H1 (cell line): ENCODE measurements around the gene SUMF2. TPM values are rescaled to one million over a fixed set of nuclear protein-coding genes. Genes with fewer than 3 reads are reported as not detected.

Source experiments
- CTCF ChIA-PET: fragments of 300-600 bp; sonication (Branson Sonifier 250); formaldehyde crosslinking; loops from one replicate; lab custom pipeline; 2021; ENCODE audit not compliant: partially characterized antibody; lab: Charles Lee
- POLR2A ChIA-PET: fragments of 300-600 bp; sonication (Branson Sonifier 250); formaldehyde crosslinking; loops from one replicate; lab custom pipeline; 2021; ENCODE audit warnings: inconsistent platforms; ENCODE audit not compliant: partially characterized antibody; lab: Charles Lee
- DNase-seq, 2 experiments: peaks; one replicate each; pipeline versions ENCODE4 v3.0.0 to v3.0.0-alpha.2; 2010 to 2022; ENCODE audit warnings: low spot score in 2 of 2, low read depth in 1 of 2, mixed read lengths in 1 of 2
- FAIRE-seq: peaks from 2 replicates; lab custom pipeline; 2011; peaks lifted over from hg19 to GRCh38; lab: Jason Lieb, UNC
- H2AFZ ChIP-seq: 2 replicates; pipeline ENCODE4 v1.8.1; 2012; ENCODE audit warnings: low read length, inconsistent platforms
- H2AK5ac ChIP-seq: 2 replicates; pipeline ENCODE4 v1.6.1; 2013; ENCODE audit warnings: low read depth, low read length
- H2BK120ac ChIP-seq: replicated peaks from 2 replicates; pipeline ENCODE3; 2013; ENCODE audit warnings: low read depth, low read length, inconsistent platforms
- H2BK12ac ChIP-seq: 2 replicates; pipeline ENCODE4 v1.6.1; 2013; ENCODE audit warnings: low read depth, low read length
- H2BK15ac ChIP-seq: 2 replicates; pipeline ENCODE4 v1.6.1; 2013; ENCODE audit warnings: low read length
- H2BK20ac ChIP-seq: 2 replicates; pipeline ENCODE4 v1.6.1; 2013; ENCODE audit warnings: low read length
- H2BK5ac ChIP-seq: 2 replicates; pipeline ENCODE4 v1.6.1; 2013; ENCODE audit warnings: low read depth, low read length
- H3K14ac ChIP-seq: 2 replicates; pipeline ENCODE4 v1.6.1; 2013; ENCODE audit warnings: inconsistent platforms; ENCODE audit not compliant: insufficient read length
- H3K18ac ChIP-seq: 2 replicates; pipeline ENCODE4 v1.6.1; 2013; ENCODE audit warnings: low read length; ENCODE audit errors: extremely low read depth
- H3K23ac ChIP-seq: 2 replicates; pipeline ENCODE4 v1.6.1; 2013; ENCODE audit warnings: inconsistent platforms; ENCODE audit not compliant: insufficient read length
- H3K23me2 ChIP-seq: 2 replicates; pipeline ENCODE4 v1.6.1; 2013; ENCODE audit warnings: low read depth, low read length
- H3K27ac ChIP-seq: 2 replicates; pipeline ENCODE4 v1.6.1; 2011; ENCODE audit warnings: low read depth, low read length, inconsistent platforms
- H3K27me3 ChIP-seq, 4 experiments: replicated peaks in 1 of 4; 1 replicate in 1 of 4; 2 replicates in 3 of 4; pipeline versions ENCODE4 v1.6.1 to v1.8.1; 2011 to 2013; ENCODE audit warnings: low read length in 3 of 4, mild to moderate bottlenecking in 3 of 4, inconsistent platforms in 2 of 4, mixed read lengths in 2 of 4, moderate library complexity in 1 of 4; ENCODE audit not compliant: control insufficient read depth in 3 of 4, insufficient read depth in 3 of 4; ENCODE audit errors: extremely low read depth in 1 of 4
- H3K36me3 ChIP-seq, 4 experiments: 2 replicates each; pipeline versions ENCODE4 v1.6.1 to v1.8.1; 2011 to 2013; ENCODE audit warnings: mild to moderate bottlenecking in 4 of 4, low read length in 3 of 4, moderate library complexity in 2 of 4, control low read depth in 1 of 4, inconsistent platforms in 1 of 4; ENCODE audit not compliant: insufficient read depth in 4 of 4, control insufficient read depth in 2 of 4
- H3K4ac ChIP-seq: replicated peaks from 2 replicates; pipeline ENCODE3; 2013; ENCODE audit warnings: low read length, low read depth, mixed read lengths, inconsistent platforms; ENCODE audit not compliant: insufficient read length
- H3K4me1 ChIP-seq, 4 experiments: replicated peaks in 1 of 4; 1 replicate in 1 of 4; 2 replicates in 3 of 4; pipeline versions ENCODE4 v1.6.1 to v1.8.1; 2011 to 2013; ENCODE audit warnings: low read length in 3 of 4, inconsistent platforms in 2 of 4, mixed read lengths in 1 of 4; ENCODE audit not compliant: insufficient read depth in 4 of 4, control insufficient read depth in 3 of 4
- H3K4me2 ChIP-seq, 2 experiments: 2 replicates each; pipeline versions ENCODE4 v1.6.1 to v1.8.1; 2011 to 2013; ENCODE audit warnings: low read depth in 2 of 2, low read length in 2 of 2, control low read depth in 1 of 2, inconsistent platforms in 1 of 2, mild to moderate bottlenecking in 1 of 2; ENCODE audit not compliant: insufficient read depth in 1 of 2
- H3K4me3 ChIP-seq, 4 experiments: fragments of 200-600, 300-600 bp in 1 of 4; sonication (generic), shearing (Covaris generic), sonication (Bioruptor Twin) in 1 of 4; 2 replicates each; pipeline versions ENCODE4 v1.5.1 to v1.8.1; 2011 to 2016; ENCODE audit warnings: low read length in 4 of 4, low read depth in 3 of 4, control low read depth in 2 of 4, inconsistent platforms in 2 of 4, mild to moderate bottlenecking in 2 of 4, mixed read lengths in 1 of 4, moderate library complexity in 1 of 4; ENCODE audit not compliant: insufficient read depth in 2 of 4; ENCODE audit errors: extremely low read depth in 1 of 4
- H3K56ac ChIP-seq: replicated peaks from 2 replicates; pipeline ENCODE3; 2013; ENCODE audit warnings: low read depth, mild to moderate bottlenecking, mixed read lengths, low read length, inconsistent platforms; ENCODE audit not compliant: insufficient read length
- H3K79me1 ChIP-seq: 2 replicates; pipeline ENCODE4 v1.6.1; 2013; ENCODE audit warnings: low read depth, low read length, control low read depth
- H3K79me2 ChIP-seq, 2 experiments: 2 replicates each; pipeline versions ENCODE4 v1.6.1 to v1.8.1; 2012 to 2013; ENCODE audit warnings: low read length in 2 of 2, mild to moderate bottlenecking in 2 of 2, inconsistent platforms in 1 of 2; ENCODE audit not compliant: insufficient read depth in 2 of 2, control insufficient read depth in 1 of 2
- H3K9ac ChIP-seq, 4 experiments: replicated peaks in 1 of 4; 1 replicate in 1 of 4; 2 replicates in 3 of 4; pipeline versions ENCODE4 v1.6.1 to v1.8.1; 2011 to 2013; ENCODE audit warnings: low read depth in 3 of 4, low read length in 3 of 4, control low read depth in 2 of 4, mild to moderate bottlenecking in 2 of 4, moderate library complexity in 2 of 4, inconsistent platforms in 1 of 4; ENCODE audit errors: extremely low read depth in 1 of 4
- H3K9me3 ChIP-seq, 2 experiments: 2 replicates each; pipeline versions ENCODE4 v1.6.1 to v1.8.1; 2012 to 2013; ENCODE audit warnings: mild to moderate bottlenecking in 2 of 2, moderate library complexity in 2 of 2, control low read depth in 1 of 2, inconsistent platforms in 1 of 2, low read depth in 1 of 2, low read length in 1 of 2, mixed read lengths in 1 of 2; ENCODE audit not compliant: insufficient read depth in 2 of 2
- H4K20me1 ChIP-seq, 2 experiments: replicated peaks in 1 of 2; 2 replicates each; pipeline versions ENCODE3 to v1.8.1; 2011 to 2013; ENCODE audit warnings: inconsistent platforms in 2 of 2, low read length in 2 of 2, mild to moderate bottlenecking in 1 of 2; ENCODE audit not compliant: insufficient read depth in 2 of 2, control insufficient read depth in 1 of 2
- H4K5ac ChIP-seq: 2 replicates; pipeline ENCODE4 v1.6.1; 2013; ENCODE audit warnings: low read length, low read depth, mixed read lengths, inconsistent platforms; ENCODE audit not compliant: insufficient read length
- H4K8ac ChIP-seq: 2 replicates; pipeline ENCODE4 v1.8.0; 2013; ENCODE audit warnings: mild to moderate bottlenecking, moderate library complexity, low read length, inconsistent platforms; ENCODE audit not compliant: insufficient read depth; ENCODE audit errors: extremely low read depth
- H4K91ac ChIP-seq: replicated peaks from 2 replicates; pipeline ENCODE3; 2013; ENCODE audit warnings: low read length, mixed read lengths, inconsistent platforms; ENCODE audit not compliant: insufficient read length
- BRCA1 ChIP-seq: IDR thresholded peaks from 2 replicates; pipeline ENCODE4 v1.6.1; 2012; ENCODE audit warnings: low read depth, low read length, improper control_type of control experiment
- CBX8 ChIP-seq: fragments of 300-800, 300-1000 bp; sonication (generic); IDR thresholded peaks from 2 replicates; pipeline ENCODE4 v1.7.1; 2016; ENCODE audit warnings: low read depth, low read length, borderline replicate concordance
- GABPA ChIP-seq: IDR thresholded peaks from 2 replicates; pipeline ENCODE4 v1.6.1; 2011; ENCODE audit warnings: mild to moderate bottlenecking, low read length, moderate library complexity, borderline replicate concordance; ENCODE audit not compliant: insufficient read depth
- JUND ChIP-seq: IDR thresholded peaks from 2 replicates; pipeline ENCODE4 v1.6.1; 2011; ENCODE audit warnings: mild to moderate bottlenecking, improper control_type of control experiment, low read length
- POLR2AphosphoS5 ChIP-seq: IDR thresholded peaks from 2 replicates; pipeline ENCODE4 v1.6.1; 2011; ENCODE audit warnings: low read depth, low read length
- RXRA ChIP-seq: IDR thresholded peaks from 2 replicates; pipeline ENCODE4 v1.6.1; 2011; ENCODE audit warnings: low read depth, mild to moderate bottlenecking, low read length, moderate library complexity; ENCODE audit not compliant: insufficient read depth
- SIRT6 ChIP-seq: IDR thresholded peaks from one replicate; pipeline ENCODE4 v1.7.1; 2012; ENCODE audit warnings: low read length, inconsistent platforms
- SIX5 ChIP-seq: IDR thresholded peaks from 2 replicates; pipeline ENCODE4 v1.6.1; 2011; ENCODE audit warnings: mild to moderate bottlenecking, low read depth, low read length
- SP2 ChIP-seq: IDR thresholded peaks from 2 replicates; pipeline ENCODE4 v1.6.1; 2012; ENCODE audit warnings: mild to moderate bottlenecking, low read length, inconsistent platforms
- SRF ChIP-seq: IDR thresholded peaks from 2 replicates; pipeline ENCODE4 v1.6.1; 2011; ENCODE audit warnings: mild to moderate bottlenecking, low read depth, low read length, moderate library complexity
- SUZ12 ChIP-seq: fragments of 200-600 bp; sonication (generic); IDR thresholded peaks from 2 replicates; pipeline ENCODE4 v1.6.1; 2012; ENCODE audit warnings: mild to moderate bottlenecking, inconsistent platforms, low read length, moderate library complexity, mixed read lengths
- TEAD4 ChIP-seq: IDR thresholded peaks from 2 replicates; pipeline ENCODE4 v1.6.1; 2012; ENCODE audit warnings: low read depth, low read length, inconsistent platforms, mixed read lengths
- YY1 ChIP-seq: IDR thresholded peaks from 2 replicates; pipeline ENCODE4 v1.6.1; 2011; ENCODE audit warnings: low read depth, mild to moderate bottlenecking, low read length
- WGBS, 2 experiments: shearing (Covaris generic) in 1 of 2; methylation state at CpG; one replicate each; pipeline versions ENCODE4 v1.1.6 to v1.1.7; 2013 to 2015; ENCODE audit warnings: low lambda C conversion rate in 2 of 2, mixed read lengths in 2 of 2, inconsistent platforms in 1 of 2, low coverage in 1 of 2, missing lambda C conversion rate in 1 of 2; ENCODE audit not compliant: insufficient replicate concordance in 2 of 2, insufficient coverage in 1 of 2, insufficient read length in 1 of 2; ENCODE audit errors: extremely low coverage in 1 of 2, missing lambda C conversion rate in 1 of 2; 5-methylcytosine and 5-hydroxymethylcytosine counted together
- polyA plus RNA-seq, 7 experiments: library from polyadenylated mRNA; depleted of rRNA in 3 of 7; stranded (reverse) in 5 of 7; unstranded in 2 of 7; fragments of >200 nt in 5 of 7; fragments of 200-250 nt in 2 of 7; gene quantifications; 1 replicate in 5 of 7; 2 replicates in 1 of 7; 4 replicates in 1 of 7; pipeline versions ENCODE4 v1.2.1 to v1.2.3, GENCODE V29; 2011 to 2013; ENCODE audit warnings: missing spikeins in 2 of 7, mixed read lengths in 2 of 7
- total RNA-seq: library from RNA; stranded (reverse); fragmentation: NEBNext Ultra II Directional; extraction: Animal tissue kit (Norgen Biotek cat#: 25700); gene quantifications from 2 replicates; pipeline ENCODE4 v1.2.1, GENCODE V29; 2021
- TF ChIP-seq, protein P1 (sequence below): IDR thresholded peaks from 2 replicates; pipeline ENCODE4 v1.6.1; 2012; ENCODE audit warnings: inconsistent platforms

SUMF2 gene
- total and polyA plus RNA-seq, 2 of the 8 experiments (the other 6 are each of a cell fraction or from before 2014, with no cell fraction given), result 39.8 to 59.2 TPM

- Histone ChIP-seq H3K4me2 (no peak overlapping the region), H3K27ac (no peak overlapping the region)
- CTCF ChIA-PET, result interaction anchor here (0.7 to 1.2 kb wide), 2 partner anchors 12 to 59 kb away, joined by 3 to 7 read pairs; no protein-coding TSS in a partner anchor
- no peak for TF ChIP-seq JUND
- TF ChIP-seq POLR2AphosphoS5, result no peak
- no peak for TF ChIP-seq SIRT6
- no peak for TF ChIP-seq BRCA1
- no peak for TF ChIP-seq SIX5
- no peak for TF ChIP-seq SP2
- no peak for TF ChIP-seq SUZ12
- TF ChIP-seq TEAD4, result no peak
- no peak for TF ChIP-seq YY1
- TF ChIP-seq CBX8, result no peak
- no peak for TF ChIP-seq GABPA
- TF ChIP-seq, protein P1, sequence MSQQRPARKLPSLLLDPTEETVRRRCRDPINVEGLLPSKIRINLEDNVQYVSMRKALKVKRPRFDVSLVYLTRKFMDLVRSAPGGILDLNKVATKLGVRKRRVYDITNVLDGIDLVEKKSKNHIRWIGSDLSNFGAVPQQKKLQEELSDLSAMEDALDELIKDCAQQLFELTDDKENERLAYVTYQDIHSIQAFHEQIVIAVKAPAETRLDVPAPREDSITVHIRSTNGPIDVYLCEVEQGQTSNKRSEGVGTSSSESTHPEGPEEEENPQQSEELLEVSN, result no peak
- TF ChIP-seq SRF, result no peak
- TF ChIP-seq RXRA, result no peak
Observed at GRCh38 chr7:56062382-56062781, 1.7 kb upstream of the SUMF2 start.

More at GRCh38 chr7:56062382-56062781, 1.7 kb upstream of the SUMF2 start:
- POLR2A ChIA-PET, result interaction anchor here (1.1 to 44.4 kb wide), 5 partner anchors 8 to 97 kb away, joined by 3 to 869 read pairs (median 65); partner anchors contain the start of genes CCT6A and PSPH
- H3K23me2 ChIP-seq, result no peaks in the 10 kb centered on the region
- H2BK5ac ChIP-seq, result no peak overlapping the region
- no peak overlapping the region for H4K91ac ChIP-seq
- no peak overlapping the region for H3K23ac ChIP-seq
- no peak overlapping the region for H2BK12ac ChIP-seq
- H3K4ac ChIP-seq, result no peak overlapping the region
- no peak for DNase-seq
- WGBS, 2 experiments, result 85% methylated on average over 2 of the region's 2 CpGs; no CpG with 5 or more reads in 1 of the 2 experiments
- H4K5ac ChIP-seq, result no peak overlapping the region
- no peak overlapping the region for H2AFZ ChIP-seq
- H3K79me1 ChIP-seq, result no peaks in the 10 kb centered on the region
- H3K79me2 ChIP-seq, result peaks cover 0 to 5% of the 10 kb centered on the region in 2 experiments; a peak in 2 of 4 replicates
- no peaks in the 10 kb centered on the region for H4K20me1 ChIP-seq
- H4K8ac ChIP-seq, result no peak overlapping the region
- H3K14ac ChIP-seq, result no peak overlapping the region
- no peaks in the 10 kb centered on the region for H3K9me3 ChIP-seq
- H3K9ac ChIP-seq, result no peak overlapping the region
- no peak overlapping the region for H3K18ac ChIP-seq
- H2AK5ac ChIP-seq, result no peak overlapping the region
- no peak for FAIRE-seq
- H3K4me3 ChIP-seq, result no peak overlapping the region
- no peak overlapping the region for H3K56ac ChIP-seq
- no peaks in the 10 kb centered on the region for H3K27me3 ChIP-seq
- H3K4me1 ChIP-seq, result peaks cover 0 to 6% (median 0%) of the 10 kb centered on the region in 4 experiments; a peak in 1 of 7 replicates
- H2BK20ac ChIP-seq, result no peak overlapping the region
- no peak overlapping the region for H2BK120ac ChIP-seq
- H3K36me3 ChIP-seq, result peaks cover 19 to 64% (median 52%) of the 10 kb centered on the region in 4 experiments
- no peak overlapping the region for H2BK15ac ChIP-seq
